Parathyroid adenoma (tissue), 2 donors: ENCODE measurements around the gene MDFIC.

Source experiments
- H2AFZ ChIP-seq: fragments of 300-600 bp; sonication (generic); one replicate; pipeline ENCODE4 v1.7.0; 2017; ENCODE audit warnings: antibody characterized with exemption, mild to moderate bottlenecking
- H3K27ac ChIP-seq: fragments of 300-600 bp; sonication (generic); one replicate; pipeline ENCODE4 v1.7.0; 2017
- H3K27me3 ChIP-seq: fragments of 300-600 bp; sonication (generic); one replicate; pipeline ENCODE4 v1.7.0; 2017; ENCODE audit warnings: low read length; ENCODE audit not compliant: control insufficient read depth, insufficient read depth
- H3K36me3 ChIP-seq: fragments of 300-600 bp; sonication (generic); one replicate; pipeline ENCODE4 v1.7.0; 2017; ENCODE audit warnings: low read length; ENCODE audit not compliant: control insufficient read depth, insufficient read depth
- H3K4me1 ChIP-seq: fragments of 300-600 bp; sonication (generic); one replicate; pipeline ENCODE4 v1.7.0; 2017; ENCODE audit warnings: control low read depth
- H3K4me2 ChIP-seq: fragments of 300-600 bp; sonication (generic); one replicate; pipeline ENCODE4 v1.7.0; 2017; ENCODE audit warnings: low read length
- H3K4me3 ChIP-seq: fragments of 300-600 bp; sonication (generic); one replicate; pipeline ENCODE4 v1.7.0; 2017; ENCODE audit warnings: low read depth, low read length
- H3K79me2 ChIP-seq: fragments of 300-600 bp; sonication (generic); one replicate; pipeline ENCODE4 v1.7.0; 2017; ENCODE audit warnings: control low read depth
- H3K9ac ChIP-seq: fragments of 300-600 bp; sonication (generic); one replicate; pipeline ENCODE4 v1.7.0; 2017; ENCODE audit warnings: mild to moderate bottlenecking
- H3K9me3 ChIP-seq: fragments of 300-600 bp; sonication (generic); one replicate; pipeline ENCODE4 v1.7.0; 2017; ENCODE audit warnings: low read length; ENCODE audit not compliant: control insufficient read depth
- TF ChIP-seq, protein P1 (sequence below): fragments of 300-600 bp; sonication (generic); IDR thresholded peaks from one replicate; pipeline ENCODE4 v1.7.0; 2017; ENCODE audit warnings: antibody characterized with exemption, mild to moderate bottlenecking
- donor health status: primary hyperparathyroidism.

MDFIC gene

DNA sequence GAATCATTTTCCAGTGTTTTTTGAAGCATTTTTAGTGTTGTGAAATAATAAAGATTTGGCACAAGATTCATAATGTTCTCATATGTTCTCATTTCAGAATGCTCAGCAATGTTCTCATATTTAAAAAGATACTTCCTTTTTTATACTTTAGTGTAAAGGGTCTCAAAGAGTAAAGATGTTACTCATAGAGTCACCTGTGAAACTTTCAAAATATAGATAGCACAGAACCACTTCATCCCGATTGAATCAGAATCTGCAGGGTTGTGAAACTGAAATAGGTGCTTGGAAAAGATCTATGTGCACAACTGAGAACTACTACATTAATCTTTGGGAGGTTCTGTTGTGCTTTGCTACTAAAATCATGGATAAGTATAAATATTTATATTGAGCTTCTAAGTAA is 144.7 kb downstream of the MDFIC start:
- H2AFZ ChIP-seq, result no peak overlapping the region
- TF ChIP-seq, protein P1, sequence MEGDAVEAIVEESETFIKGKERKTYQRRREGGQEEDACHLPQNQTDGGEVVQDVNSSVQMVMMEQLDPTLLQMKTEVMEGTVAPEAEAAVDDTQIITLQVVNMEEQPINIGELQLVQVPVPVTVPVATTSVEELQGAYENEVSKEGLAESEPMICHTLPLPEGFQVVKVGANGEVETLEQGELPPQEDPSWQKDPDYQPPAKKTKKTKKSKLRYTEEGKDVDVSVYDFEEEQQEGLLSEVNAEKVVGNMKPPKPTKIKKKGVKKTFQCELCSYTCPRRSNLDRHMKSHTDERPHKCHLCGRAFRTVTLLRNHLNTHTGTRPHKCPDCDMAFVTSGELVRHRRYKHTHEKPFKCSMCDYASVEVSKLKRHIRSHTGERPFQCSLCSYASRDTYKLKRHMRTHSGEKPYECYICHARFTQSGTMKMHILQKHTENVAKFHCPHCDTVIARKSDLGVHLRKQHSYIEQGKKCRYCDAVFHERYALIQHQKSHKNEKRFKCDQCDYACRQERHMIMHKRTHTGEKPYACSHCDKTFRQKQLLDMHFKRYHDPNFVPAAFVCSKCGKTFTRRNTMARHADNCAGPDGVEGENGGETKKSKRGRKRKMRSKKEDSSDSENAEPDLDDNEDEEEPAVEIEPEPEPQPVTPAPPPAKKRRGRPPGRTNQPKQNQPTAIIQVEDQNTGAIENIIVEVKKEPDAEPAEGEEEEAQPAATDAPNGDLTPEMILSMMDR, result no peak
- no peaks in the 10 kb centered on the region for H3K4me1 ChIP-seq
- H3K4me3 ChIP-seq, result no peak overlapping the region
- H3K4me2 ChIP-seq, result no peak overlapping the region
- no peaks in the 10 kb centered on the region for H3K27me3 ChIP-seq
- H3K36me3 ChIP-seq, result no peaks in the 10 kb centered on the region
- H3K9me3 ChIP-seq, result no peaks in the 10 kb centered on the region
- no peak overlapping the region for H3K27ac ChIP-seq
- no peak overlapping the region for H3K9ac ChIP-seq
- H3K79me2 ChIP-seq, result no peaks in the 10 kb centered on the region

DNA sequence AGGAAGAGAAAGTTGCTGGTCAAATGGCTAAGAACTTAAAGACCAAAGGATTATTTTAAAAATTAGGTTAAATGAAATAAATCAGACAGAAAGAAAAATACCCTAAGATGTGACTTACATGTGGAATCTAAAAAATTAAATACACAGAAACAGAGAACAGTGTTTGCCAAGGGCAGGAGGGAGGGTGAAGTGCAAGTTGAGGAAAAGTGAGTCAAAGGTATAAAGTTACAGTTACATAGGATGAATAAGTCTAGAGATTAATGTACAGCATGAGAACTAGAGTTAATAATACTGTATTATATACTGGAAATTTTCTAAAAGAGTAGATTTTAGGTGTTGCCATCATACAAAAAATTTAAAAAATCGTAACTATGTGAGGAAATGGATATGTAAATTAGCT is 146.3 kb downstream of the MDFIC start:
- H3K9ac ChIP-seq, result no peak overlapping the region
- H3K79me2 ChIP-seq, result no peaks in the 10 kb centered on the region
- no peaks in the 10 kb centered on the region for H3K27me3 ChIP-seq
- no peaks in the 10 kb centered on the region for H3K9me3 ChIP-seq
- TF ChIP-seq, protein P1, result no peak
- H3K36me3 ChIP-seq, result no peaks in the 10 kb centered on the region
- H3K4me1 ChIP-seq, result no peaks in the 10 kb centered on the region
- no peak overlapping the region for H3K27ac ChIP-seq
- no peak overlapping the region for H3K4me2 ChIP-seq
- H2AFZ ChIP-seq, result no peak overlapping the region
- no peak overlapping the region for H3K4me3 ChIP-seq
